Naive thymus-derived CD8-positive, alpha-beta T cell (primary cell): ENCODE results near the gene MATN1. TPM values are rescaled to one million over a fixed set of nuclear protein-coding genes. Genes with fewer than 3 reads are reported as not detected.

Source experiments
- ATAC-seq, 2 donors: fragments of 150-1000 bp; cut with Tn5 transposase in 1 of 2; sonication (Bioruptor Pico), chemical (Tn5 transposase) in 1 of 2; 1 replicate in 1 of 2; 2 replicates in 1 of 2; pipeline ENCODE4 v1.10.0; 2021; ENCODE audit warnings: mild to moderate bottlenecking in 2 of 2, moderate library complexity in 2 of 2
- POLR2A ChIA-PET: fragments of 350-600 bp; sonication (Branson Sonifier 250); formaldehyde crosslinking; loops from one replicate; lab custom pipeline; 2021; ENCODE audit warnings: antibody characterized with exemption; lab: Charles Lee
- DNase-seq, 10 donors: peaks; one replicate each; pipeline versions ENCODE4 v3.0.0 to v3.0.0-alpha.2; 2020 to 2022
- H3K27ac Mint-ChIP-seq, 10 donors: one replicate each; pipeline ENCODE4 v1.8.0; 2020 to 2022; ENCODE audit warnings: mild to moderate bottlenecking in 10 of 10, mixed read lengths in 10 of 10, moderate library complexity in 4 of 10, inconsistent platforms in 1 of 10
- H3K27me3 Mint-ChIP-seq, 5 donors: one replicate each; pipeline ENCODE4 v1.8.0; 2021 to 2022; ENCODE audit warnings: mixed read lengths in 5 of 5
- H3K36me3 Mint-ChIP-seq, 3 donors: one replicate each; pipeline ENCODE4 v1.8.0; 2020 to 2022; ENCODE audit warnings: mixed read lengths in 3 of 3, mild to moderate bottlenecking in 2 of 3, inconsistent platforms in 1 of 3
- H3K4me1 Mint-ChIP-seq, 4 donors: one replicate each; pipeline ENCODE4 v1.8.0; 2021 to 2022; ENCODE audit warnings: mixed read lengths in 4 of 4
- H3K4me3 Mint-ChIP-seq, 10 donors: one replicate each; pipeline ENCODE4 v1.8.0; 2020 to 2022; ENCODE audit warnings: mild to moderate bottlenecking in 10 of 10, mixed read lengths in 10 of 10, moderate library complexity in 6 of 10, inconsistent platforms in 1 of 10
- H3K9me3 Mint-ChIP-seq, 9 donors: one replicate each; pipeline ENCODE4 v1.8.0; 2020 to 2022; ENCODE audit warnings: mixed read lengths in 9 of 9, mild to moderate bottlenecking in 3 of 9, inconsistent platforms in 1 of 9, moderate library complexity in 1 of 9
- polyA plus RNA-seq, 3 donors: library from polyadenylated mRNA; unstranded; fragments of 300-500 nt; fragmentation: Illumina TruSeq; gene quantifications; one replicate each; pipeline ENCODE4 v1.2.3, GENCODE V29; 2021
- total RNA-seq, 8 experiments: library from RNA in 2 of 8; stranded (reverse) in 2 of 8; gene quantifications; one replicate each; pipeline ENCODE4 v1.2.3 and lab custom pipeline; 2021 to 2026

MATN1 gene
- total and polyA plus RNA-seq, 5 experiments from 2014 or later = 0.07 to 0.96 (median 0.47) TPM; not detected in 2

GRCh38 chr1:30708361-30708728 is 15.0 kb downstream of the MATN1 start:
- DNase-seq (no peak), ATAC-seq (no peak)
- Mint-ChIP-seq H3K36me3 (no peaks in the 10 kb centered on the region), H3K27me3 (peaks cover 0 to 20% (median 9%) of the 10 kb centered on the region in 5 donors), H3K4me3 (no peak overlapping the region), H3K9me3 (no peaks in the 10 kb centered on the region), H3K27ac (peak overlapping the region in 1 of 10 donors; percentile 32), H3K4me1 (peaks cover 0 to 19% (median 6%) of the 10 kb centered on the region in 4 donors)
- POLR2A ChIA-PET = no interaction called here

- Mint-ChIP-seq H3K9me3 (no peaks in the 10 kb centered on the region), H3K27me3 (peaks cover 0 to 20% (median 9%) of the 10 kb centered on the region in 5 donors), H3K27ac (peak overlapping the region in 1 of 10 donors; percentile 32), H3K4me3 (no peak overlapping the region), H3K36me3 (no peaks in the 10 kb centered on the region), H3K4me1 (peaks cover 0 to 19% (median 6%) of the 10 kb centered on the region in 4 donors)
- POLR2A ChIA-PET = no interaction called here
- DNase-seq (peak in 9 of 10 donors; percentile 26 to 58 (median 53)), ATAC-seq (peak; percentile 74 to 77)
Measured at GRCh38 chr1:30707412-30708360, 15.7 kb downstream of the MATN1 start.

GRCh38 chr1:30706528-30706927 is 16.9 kb downstream of the MATN1 start:
- DNase-seq = no peak
- H3K27me3 Mint-ChIP-seq = peaks cover 0 to 20% (median 9%) of the 10 kb centered on the region in 5 donors
- POLR2A ChIA-PET = no interaction called here
- no peak overlapping the region for H3K4me3 Mint-ChIP-seq
- ATAC-seq = no peak
- peaks cover 0 to 8% (median under 1%) of the 10 kb centered on the region in 4 donors for H3K4me1 Mint-ChIP-seq
- H3K27ac Mint-ChIP-seq = no peak overlapping the region
- no peaks in the 10 kb centered on the region for H3K9me3 Mint-ChIP-seq
- no peaks in the 10 kb centered on the region for H3K36me3 Mint-ChIP-seq

- no peak overlapping the region for H3K4me3 Mint-ChIP-seq
- H3K4me1 Mint-ChIP-seq = peaks cover 0 to 6% (median under 1%) of the 10 kb centered on the region in 4 donors
- ATAC-seq (no peak), DNase-seq (no peak)
- H3K27me3 Mint-ChIP-seq = peaks cover 0 to 20% (median 9%) of the 10 kb centered on the region in 5 donors
- no peaks in the 10 kb centered on the region for H3K9me3 Mint-ChIP-seq
- POLR2A ChIA-PET = no interaction called here
- H3K27ac Mint-ChIP-seq = no peak overlapping the region
- no peaks in the 10 kb centered on the region for H3K36me3 Mint-ChIP-seq
Measured at GRCh38 chr1:30705698-30706097, 17.7 kb downstream of the MATN1 start.

- H3K27me3 Mint-ChIP-seq = peaks cover 0 to 20% (median 9%) of the 10 kb centered on the region in 5 donors
- H3K4me1 Mint-ChIP-seq = peaks cover 0 to 6% (median under 1%) of the 10 kb centered on the region in 4 donors
- no peak for ATAC-seq
- H3K9me3 Mint-ChIP-seq = no peaks in the 10 kb centered on the region
- H3K36me3 Mint-ChIP-seq = no peaks in the 10 kb centered on the region
- POLR2A ChIA-PET = no interaction called here
- H3K27ac Mint-ChIP-seq = peak overlapping the region in 1 of 10 donors; percentile 36
- no peak overlapping the region for H3K4me3 Mint-ChIP-seq
- no peak for DNase-seq
Measured at GRCh38 chr1:30704765-30705509, 18.4 kb downstream of the MATN1 start.

- no peak overlapping the region for H3K4me3 Mint-ChIP-seq
- DNase-seq (no peak), ATAC-seq (no peak)
- H3K9me3 Mint-ChIP-seq = no peaks in the 10 kb centered on the region
- peaks cover 0 to 16% (median 9%) of the 10 kb centered on the region in 5 donors for H3K27me3 Mint-ChIP-seq
- POLR2A ChIA-PET = no interaction called here
- H3K27ac Mint-ChIP-seq = peak overlapping the region in 1 of 10 donors; percentile 36
- H3K4me1 Mint-ChIP-seq = peaks cover 0 to 6% (median under 1%) of the 10 kb centered on the region in 4 donors
- no peaks in the 10 kb centered on the region for H3K36me3 Mint-ChIP-seq
Measured at GRCh38 chr1:30704271-30704670, 19.1 kb downstream of the MATN1 start.

- Mint-ChIP-seq H3K27ac (no peak overlapping the region), H3K36me3 (no peaks in the 10 kb centered on the region), H3K4me1 (no peaks in the 10 kb centered on the region), H3K27me3 (peaks cover 0 to 8% (median 4%) of the 10 kb centered on the region in 5 donors), H3K9me3 (no peaks in the 10 kb centered on the region), H3K4me3 (no peak overlapping the region)
- ATAC-seq (no peak), DNase-seq (no peak)
- POLR2A ChIA-PET = no interaction called here
Measured at GRCh38 chr1:30702823-30703222, 20.6 kb downstream of the MATN1 start.

GRCh38 chr1:30701258-30701633 is 22.1 kb downstream of the MATN1 start:
- ATAC-seq = no peak
- H3K4me3 Mint-ChIP-seq = no peak overlapping the region
- no peak overlapping the region for H3K27ac Mint-ChIP-seq
- H3K4me1 Mint-ChIP-seq = no peaks in the 10 kb centered on the region
- H3K36me3 Mint-ChIP-seq = no peaks in the 10 kb centered on the region
- peaks cover 0 to 6% (median 3%) of the 10 kb centered on the region in 5 donors for H3K27me3 Mint-ChIP-seq
- no peak for DNase-seq
- POLR2A ChIA-PET = no interaction called here
- H3K9me3 Mint-ChIP-seq = no peaks in the 10 kb centered on the region

- H3K4me3 Mint-ChIP-seq = no peak overlapping the region
- peaks cover 0 to 4% (median under 1%) of the 10 kb centered on the region in 5 donors for H3K27me3 Mint-ChIP-seq
- H3K9me3 Mint-ChIP-seq = no peaks in the 10 kb centered on the region
- H3K4me1 Mint-ChIP-seq = no peaks in the 10 kb centered on the region
- no peaks in the 10 kb centered on the region for H3K36me3 Mint-ChIP-seq
- H3K27ac Mint-ChIP-seq = no peak overlapping the region
- ATAC-seq (no peak), DNase-seq (no peak)
- POLR2A ChIA-PET = no interaction called here
Measured at GRCh38 chr1:30700528-30701257, 22.7 kb downstream of the MATN1 start.

- Mint-ChIP-seq H3K9me3 (no peaks in the 10 kb centered on the region), H3K4me3 (no peak overlapping the region), H3K27me3 (peaks cover 0 to 4% (median 2%) of the 10 kb centered on the region in 5 donors), H3K4me1 (no peaks in the 10 kb centered on the region), H3K36me3 (no peaks in the 10 kb centered on the region), H3K27ac (no peak overlapping the region)
- no peak for DNase-seq
- ATAC-seq = no peak
- POLR2A ChIA-PET = no interaction called here
Measured at GRCh38 chr1:30699762-30700161, 23.6 kb downstream of the MATN1 start.

- Mint-ChIP-seq H3K4me3 (no peak overlapping the region), H3K27me3 (peaks cover 0 to 4% (median 0%) of the 10 kb centered on the region in 5 donors), H3K4me1 (no peaks in the 10 kb centered on the region), H3K9me3 (no peaks in the 10 kb centered on the region), H3K36me3 (no peaks in the 10 kb centered on the region), H3K27ac (no peak overlapping the region)
- ATAC-seq (no peak), DNase-seq (no peak)
- POLR2A ChIA-PET = no interaction called here
Measured at GRCh38 chr1:30698401-30698981, 24.9 kb downstream of the MATN1 start.
